ENCODE data around the gene TMPRSS4.

The TMPRSS4 gene

DNA sequence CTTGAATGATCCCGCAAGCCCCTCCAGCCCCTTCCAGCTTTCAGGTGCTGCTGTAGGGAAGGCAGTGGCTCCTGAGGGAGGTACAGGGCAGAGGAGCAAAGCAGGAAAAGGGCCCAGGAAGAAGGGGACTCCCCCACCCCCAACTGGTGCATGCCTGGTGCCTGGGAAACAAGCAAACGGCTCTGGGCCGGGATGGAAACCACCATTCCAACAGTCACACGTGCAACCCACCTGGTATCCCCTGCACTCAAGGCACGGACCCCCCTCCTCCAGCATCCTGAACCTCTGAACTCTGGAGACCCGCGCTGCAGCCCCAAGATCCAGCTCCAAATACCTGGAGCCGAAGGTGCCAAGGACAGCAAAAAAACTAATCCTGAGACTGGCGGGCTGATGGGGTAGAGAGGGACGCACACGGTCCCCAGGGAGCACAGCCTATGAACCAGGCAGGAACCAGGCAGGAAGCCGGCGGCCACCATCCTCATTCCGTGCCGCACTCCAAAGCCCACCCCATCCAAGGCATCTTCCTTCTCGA lies 75.2 kb downstream of the TMPRSS4 start:
- no peak for DNase-seq (ENCODE audit: extremely low spot score)
- ChIA-PET POLR2A (no interaction called here), CTCF (interaction anchor here (1.2 kb wide), 1 partner anchor 139 kb away, joined by 3 read pairs; no protein-coding TSS in a partner anchor)
- TF ChIP-seq CTCF (IDR thresholded peaks at IDR 0.05; ENCODE audit: control extremely low read depth, extremely low read depth, low read depth, missing control alignments): no peak

- ChIA-PET POLR2A (no interaction called here), CTCF (interaction anchor here (1.2 to 1.3 kb wide), 2 partner anchors 19 to 139 kb away, joined by 3 read pairs; no protein-coding TSS in a partner anchor)
Observed at GRCh38 chr11:118152552-118153471, 75.9 kb downstream of the TMPRSS4 start, which contains the start of gene SCN4B. Gene SCN4B, minus strand, starts transcription at chr11:118152823. Its CDS starts 150 bp downstream, at chr11:118152673.

DNA sequence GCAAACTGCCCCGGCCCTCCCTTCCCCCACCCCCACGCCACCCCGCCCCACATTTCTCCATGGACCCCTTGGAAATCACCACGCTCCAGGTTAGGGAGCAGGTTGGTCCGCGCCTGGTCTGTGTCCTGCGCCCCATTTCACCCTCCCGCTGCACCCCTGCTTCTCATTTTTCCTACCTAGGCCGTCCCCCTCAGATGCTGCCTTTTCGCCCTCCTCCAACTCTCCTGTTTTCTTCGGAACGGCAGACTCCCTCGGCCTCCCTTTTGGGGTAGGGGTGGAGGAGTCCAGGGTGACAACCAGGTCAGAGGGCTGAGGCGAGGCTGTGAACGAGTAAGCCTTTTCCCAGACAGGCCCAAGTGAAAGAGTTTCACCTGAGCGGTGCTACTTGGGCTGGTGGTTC lies 76.6 kb downstream of the TMPRSS4 start:
- DNase-seq (ENCODE audit: extremely low spot score): no peak
- CTCF ChIA-PET: interaction anchor here (1.3 kb wide), 1 partner anchor 19 kb away, joined by 3 read pairs; no protein-coding TSS in a partner anchor
- POLR2A ChIA-PET: no interaction called here
- no peak for TF ChIP-seq CTCF (IDR thresholded peaks at IDR 0.05; ENCODE audit: control extremely low read depth, extremely low read depth, low read depth, missing control alignments)

More at GRCh38 chr11:118152552-118153471, 75.9 kb downstream of the TMPRSS4 start, which contains the start of gene SCN4B:
- DNase-seq (ENCODE audit: extremely low spot score): peak; percentile 38
- no peak for TF ChIP-seq CTCF (IDR thresholded peaks at IDR 0.05; ENCODE audit: control extremely low read depth, extremely low read depth, low read depth, missing control alignments)

DNA sequence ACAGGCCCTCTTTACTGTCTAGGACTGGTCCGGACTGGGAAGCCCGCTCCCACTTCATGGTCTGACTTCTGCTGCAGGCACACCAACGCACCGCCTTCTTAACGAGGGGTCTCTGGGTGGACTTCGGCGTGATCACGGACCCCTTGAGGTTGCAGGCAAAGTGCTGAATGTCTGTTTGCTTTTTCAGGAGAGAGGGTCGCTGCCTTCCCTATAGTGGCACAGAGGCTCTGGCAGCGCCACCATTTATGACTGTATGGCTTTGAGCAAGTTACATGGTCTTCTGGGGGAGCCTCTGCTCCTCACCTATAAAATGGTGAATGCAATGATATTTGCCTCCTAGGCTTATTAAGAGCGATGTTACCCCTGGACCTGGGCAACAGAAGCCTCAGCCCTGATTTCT lies 77.1 kb downstream of the TMPRSS4 start:
- no peak for TF ChIP-seq CTCF (IDR thresholded peaks at IDR 0.05; ENCODE audit: control extremely low read depth, extremely low read depth, low read depth, missing control alignments)
- no peak for DNase-seq (ENCODE audit: extremely low spot score)
- POLR2A ChIA-PET: no interaction called here
- CTCF ChIA-PET: interaction anchor here (7.4 kb wide), 1 partner anchor 17 kb away, joined by 73 read pairs; no protein-coding TSS in a partner anchor

- no peak for DNase-seq (ENCODE audit: extremely low spot score)
- ChIA-PET CTCF (interaction anchor here (1.1 to 7.4 kb wide), 3 partner anchors 10 to 23 kb away, joined by 3 to 73 read pairs (median 25); no protein-coding TSS in a partner anchor), POLR2A (no interaction called here)
- no peak for TF ChIP-seq CTCF (IDR thresholded peaks at IDR 0.05; ENCODE audit: control extremely low read depth, extremely low read depth, low read depth, missing control alignments)
Observed at GRCh38 chr11:118154641-118155040, 77.8 kb downstream of the TMPRSS4 start.

GRCh38 chr11:118155776-118156530 lies 79.1 kb downstream of the TMPRSS4 start:
- ChIA-PET POLR2A (no interaction called here), CTCF (interaction anchor here (1.1 to 7.4 kb wide), 5 partner anchors 11 to 730 kb away, joined by 3 to 73 read pairs (median 3); no protein-coding TSS in a partner anchor)

More at GRCh38 chr11:118155776-118156530, 79.1 kb downstream of the TMPRSS4 start:
- TF ChIP-seq CTCF (IDR thresholded peaks at IDR 0.05; ENCODE audit: control extremely low read depth, extremely low read depth, low read depth, missing control alignments): no peak
- DNase-seq (ENCODE audit: extremely low spot score): no peak
